Lung (tissue), 12 donors: Measurements from ENCODE around the gene CDH13. TPM values are rescaled to one million over a fixed set of nuclear protein-coding genes. Genes with fewer than 3 reads are reported as not detected.

Source experiments
- ATAC-seq: fragments of 200-7000 bp; cut with Tn5 transposase; one replicate; pipeline ENCODE4 v1.9.1; 2020; ENCODE audit warnings: moderate number of reproducible peaks; ENCODE audit not compliant: insufficient read depth, low FRiP score
- DNase-seq, 3 donors: peaks; one replicate each; pipeline ENCODE4 v3.0.0-alpha.2; 2013 to 2017
- H3K27ac ChIP-seq, 2 donors: one replicate each; pipeline ENCODE4 v1.5.1; 2013; ENCODE audit warnings: mild to moderate bottlenecking in 2 of 2, moderate library complexity in 2 of 2, control low read depth in 1 of 2, inconsistent platforms in 1 of 2, low read depth in 1 of 2, low read length in 1 of 2
- H3K27me3 ChIP-seq, 3 donors: one replicate each; pipeline ENCODE4 v1.5.1; 2013; ENCODE audit warnings: low read length in 2 of 3; ENCODE audit not compliant: control insufficient read depth in 3 of 3, insufficient read depth in 3 of 3
- H3K36me3 ChIP-seq, 4 donors: one replicate each; pipeline ENCODE4 v1.5.1; 2013; ENCODE audit warnings: low read length in 4 of 4, mild to moderate bottlenecking in 1 of 4, moderate library complexity in 1 of 4; ENCODE audit not compliant: control insufficient read depth in 4 of 4, insufficient read depth in 4 of 4
- H3K4me1 ChIP-seq, 5 donors: one replicate each; pipeline ENCODE4 v1.5.1; 2013; ENCODE audit warnings: low read length in 5 of 5, mild to moderate bottlenecking in 2 of 5, moderate library complexity in 1 of 5; ENCODE audit not compliant: control insufficient read depth in 5 of 5, insufficient read depth in 5 of 5
- H3K4me3 ChIP-seq: one replicate; pipeline ENCODE4 v1.5.1; 2013; ENCODE audit warnings: mild to moderate bottlenecking, control low read depth, moderate library complexity
- H3K9ac ChIP-seq, 2 donors: one replicate each; pipeline ENCODE4 v1.5.1; 2013; ENCODE audit warnings: low read length in 2 of 2, control low read depth in 1 of 2; ENCODE audit not compliant: insufficient read depth in 1 of 2
- H3K9me3 ChIP-seq, 4 donors: one replicate each; pipeline ENCODE4 v1.5.1; 2013; ENCODE audit warnings: low read length in 3 of 4, mild to moderate bottlenecking in 1 of 4, moderate library complexity in 1 of 4; ENCODE audit not compliant: control insufficient read depth in 4 of 4, insufficient read depth in 3 of 4
- CTCF ChIP-seq: IDR thresholded peaks from 2 replicates; pipeline ENCODE4 v1.5.1; 2012; ENCODE audit warnings: mild to moderate bottlenecking; ENCODE audit errors: control extremely low read depth, extremely low read depth
- WGBS, 2 donors: extraction: QIAGEN DNeasy Blood & Tissue Kit; methylation state at CpG; one replicate each; pipeline ENCODE4 v1.1.7; 2013; 5-methylcytosine and 5-hydroxymethylcytosine counted together
- polyA plus RNA-seq, 2 donors: library from polyadenylated mRNA; stranded (reverse); fragments of 200-250 nt; gene quantifications; one replicate each; pipeline ENCODE4 v1.2.1, GENCODE V29; 2013
- total RNA-seq, 2 donors: library from RNA; depleted of rRNA in 1 of 2; stranded (reverse); fragments of >200 nt in 1 of 2; gene quantifications; one replicate each; pipeline ENCODE4 v1.2.1, GENCODE V29; 2014 to 2021
- donor health status: control.
- donor health status: control.
- donor health status: Bipolar disorder and iron deficiency.
- donor health status: healthy.
- donor health status: DM: yes; HTN: yes; CAD: no.

The CDH13 gene
- total and polyA plus RNA-seq, 4 donors, result 2.1 to 12.3 (median 7.3) TPM

DNA sequence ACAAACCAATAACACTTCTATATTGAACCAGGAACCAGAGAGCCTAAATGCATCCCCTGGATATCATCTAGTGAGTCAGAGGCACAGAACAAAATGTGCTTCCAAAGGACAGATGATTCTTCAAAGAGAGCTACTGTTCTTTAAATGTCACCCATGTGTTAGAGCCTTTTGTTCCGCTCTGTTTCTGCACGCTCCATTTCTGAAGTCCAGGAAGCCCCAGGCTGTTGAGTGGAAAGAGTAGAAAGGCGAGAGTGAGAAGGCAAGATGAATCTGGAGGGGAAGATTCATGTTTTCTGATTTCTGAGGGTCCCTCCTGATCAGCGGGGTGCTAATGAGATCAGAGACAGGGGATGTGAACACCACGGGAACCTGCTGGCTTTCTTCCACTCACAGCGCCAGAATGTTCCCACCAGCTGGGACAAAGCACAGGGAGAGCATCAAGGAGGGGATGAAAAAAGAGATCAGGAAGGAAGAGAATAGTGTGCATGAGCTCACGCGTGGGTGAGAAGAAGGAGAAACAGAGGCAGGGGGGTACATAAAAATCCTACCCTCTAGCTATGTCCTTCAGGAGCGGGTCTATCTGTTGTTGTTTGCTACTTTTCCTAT lies 621.1 kb downstream of the CDH13 start:
- TF ChIP-seq CTCF, result no peak
- H3K4me3 ChIP-seq, result no peak overlapping the region
- peaks cover 0 to 5% (median 0%) of the 10 kb centered on the region in 4 donors for H3K9me3 ChIP-seq
- no peaks in the 10 kb centered on the region for H3K36me3 ChIP-seq
- DNase-seq (no peak), ATAC-seq (no peak)
- no peak overlapping the region for H3K27ac ChIP-seq
- no peaks in the 10 kb centered on the region for H3K4me1 ChIP-seq
- WGBS, 2 donors, result 75 to 77% methylated on average over 9 of the region's 9 CpGs
- H3K9ac ChIP-seq, result no peak overlapping the region
- peaks cover 0 to 8% (median 0%) of the 10 kb centered on the region in 3 donors for H3K27me3 ChIP-seq

DNA sequence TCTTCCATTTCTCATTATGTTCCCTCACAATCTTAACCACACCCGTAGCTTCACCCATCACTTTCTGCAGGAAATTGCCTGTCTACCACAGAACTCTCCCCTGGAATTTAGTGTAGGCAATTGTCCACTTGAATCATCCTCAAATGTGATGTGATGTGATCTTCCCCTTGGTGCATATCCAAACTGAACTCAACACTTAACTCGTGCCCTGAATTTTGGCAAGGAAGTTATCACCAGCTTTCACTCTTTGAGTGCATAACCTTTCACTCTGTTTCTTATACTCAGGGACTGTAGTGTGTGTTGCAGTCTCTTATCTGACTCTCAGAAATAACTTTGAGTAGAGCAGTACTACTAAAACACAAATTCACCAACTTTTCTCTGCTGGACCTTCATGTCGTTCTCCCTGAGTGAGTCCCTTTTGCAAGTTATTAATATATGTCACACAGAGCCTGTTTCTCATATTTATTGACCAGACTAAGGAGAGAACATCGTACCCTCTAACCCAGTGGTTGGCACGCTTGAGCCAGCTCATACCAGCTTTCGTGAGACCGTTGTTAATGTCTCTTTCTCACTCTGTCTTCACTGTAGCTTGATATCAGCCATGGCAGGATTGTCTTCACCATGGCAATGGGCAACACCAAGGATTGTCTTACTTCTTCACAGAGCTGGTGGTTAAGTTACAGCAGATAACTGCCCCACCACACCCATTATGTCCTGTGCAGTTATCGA lies 622.1 kb downstream of the CDH13 start:
- ATAC-seq, result no peak

DNA sequence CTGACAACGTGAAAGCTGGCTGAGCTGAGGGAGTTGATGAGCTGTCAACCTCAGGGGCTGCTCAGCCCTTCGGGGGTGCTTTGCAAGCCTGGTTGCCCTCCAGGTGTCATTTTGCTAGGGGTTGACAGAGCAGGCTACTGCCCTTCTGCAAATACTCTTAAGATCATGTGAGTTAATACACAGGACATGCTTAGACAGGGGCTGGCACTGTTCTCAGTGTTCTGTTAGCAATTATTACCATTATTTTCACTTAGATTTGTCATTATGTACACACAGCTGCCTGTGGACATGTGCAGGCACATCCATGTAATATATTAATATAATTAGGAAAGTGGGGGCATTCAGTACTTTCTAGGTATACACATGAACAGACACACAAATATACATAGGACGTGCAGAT lies 626.8 kb downstream of the CDH13 start:
- 63 to 74% methylated on average over 3 of the region's 3 CpGs for WGBS, 2 donors
- ATAC-seq, result no peak
- H3K27me3 ChIP-seq, result peaks cover 0 to 5% (median 0%) of the 10 kb centered on the region in 3 donors
- TF ChIP-seq CTCF, result no peak
- H3K9ac ChIP-seq, result no peak overlapping the region
- no peak overlapping the region for H3K27ac ChIP-seq
- no peaks in the 10 kb centered on the region for H3K36me3 ChIP-seq
- no peak overlapping the region for H3K4me3 ChIP-seq
- no peaks in the 10 kb centered on the region for H3K4me1 ChIP-seq
- no peak for DNase-seq
- peaks cover 0 to 3% (median 0%) of the 10 kb centered on the region in 4 donors for H3K9me3 ChIP-seq

More for the DNA sequence above, 622.1 kb downstream of the CDH13 start:
- no peak for TF ChIP-seq CTCF
- no peak for DNase-seq
- no peak overlapping the region for H3K27ac ChIP-seq
- H3K4me3 ChIP-seq, result no peak overlapping the region
- no peak overlapping the region for H3K9ac ChIP-seq
- WGBS, 2 donors, result 78 to 83% methylated on average over 8 of the region's 8 CpGs
- peaks cover 0 to 8% (median 0%) of the 10 kb centered on the region in 3 donors for H3K27me3 ChIP-seq
- no peaks in the 10 kb centered on the region for H3K36me3 ChIP-seq
- H3K4me1 ChIP-seq, result no peaks in the 10 kb centered on the region
- H3K9me3 ChIP-seq, result peaks cover 0 to 5% (median 0%) of the 10 kb centered on the region in 4 donors
